Panc1 (cell line): ENCODE measurements around the gene CST6. TPM values are rescaled to one million over a fixed set of nuclear protein-coding genes. Genes with fewer than 3 reads are reported as not detected.
"Not testable (repeated sequence)": the region's sequence is repeated elsewhere in the genome, so short reads cannot be mapped to it uniquely, and the experiment has no call there.

Experiments used
- ATAC-seq: fragments of 200-7000 bp; cut with Tn5 transposase; 2 replicates; pipeline ENCODE4 v1.9.1; 2020; ENCODE audit warnings: mild to moderate bottlenecking, moderate library complexity
- BruUV-seq: library from RNA; stranded (reverse); fragments of 400-500 nt; replicated peaks from 2 replicates; lab custom pipeline; 2021; lab: Mats Ljungman, UMichigan
- CTCF ChIA-PET: fragments of 300-600 bp; sonication (Branson Sonifier 250); formaldehyde crosslinking; loops from one replicate; lab custom pipeline; 2022; ENCODE audit warnings: antibody characterized with exemption; lab: Charles Lee
- POLR2A ChIA-PET: fragments of 300-600 bp; sonication (Branson Sonifier 250); formaldehyde crosslinking; loops from one replicate; lab custom pipeline; 2022; ENCODE audit warnings: antibody characterized with exemption; lab: Charles Lee
- DNase-seq: peaks from one replicate; pipeline ENCODE4 v3.0.0-alpha.2; 2010; ENCODE audit warnings: low read depth, low spot score
- H3K27ac ChIP-seq: 2 replicates; pipeline ENCODE4 v1.5.1; 2011; ENCODE audit warnings: mild to moderate bottlenecking, low read length, inconsistent platforms
- H3K27me3 ChIP-seq: fragments of 200-500 bp; sonication (Bioruptor generic); 2 replicates; pipeline ENCODE4 v1.6.0; 2014; ENCODE audit warnings: low read length, inconsistent platforms; ENCODE audit not compliant: control insufficient read depth, insufficient read depth
- H3K36me3 ChIP-seq: fragments of 200-500 bp; sonication (Bioruptor generic); 2 replicates; pipeline ENCODE4 v1.5.1; 2014; ENCODE audit warnings: inconsistent platforms, mild to moderate bottlenecking, low read length, moderate library complexity; ENCODE audit not compliant: control insufficient read depth, insufficient read depth
- H3K4me1 ChIP-seq: 2 replicates; pipeline ENCODE4 v1.5.1; 2011; ENCODE audit warnings: inconsistent platforms, mild to moderate bottlenecking, low read length, moderate library complexity; ENCODE audit not compliant: control insufficient read depth, insufficient read depth
- H3K4me3 ChIP-seq, 2 experiments: 2 replicates each; pipeline ENCODE4 v1.5.1; 2011 to 2012; ENCODE audit warnings: low read depth in 2 of 2, low read length in 2 of 2, mild to moderate bottlenecking in 2 of 2, inconsistent platforms in 1 of 2, moderate library complexity in 1 of 2
- H3K9me3 ChIP-seq: fragments of 200-500 bp; sonication (Bioruptor generic); 2 replicates; pipeline ENCODE4 v1.5.1; 2014; ENCODE audit warnings: low read depth, mild to moderate bottlenecking, inconsistent platforms, low read length, moderate library complexity; ENCODE audit not compliant: control insufficient read depth, insufficient read depth
- CTCF ChIP-seq: fragments of 450-650 bp; IDR thresholded peaks from 2 replicates; pipeline ENCODE4 v1.5.1; 2017; ENCODE audit warnings: mild to moderate bottlenecking
- POLR2AphosphoS5 ChIP-seq: IDR thresholded peaks from 2 replicates; pipeline ENCODE4 v1.6.1; 2012; ENCODE audit warnings: mild to moderate bottlenecking, low read depth, low read length, moderate library complexity
- REST ChIP-seq, 2 experiments: IDR thresholded peaks; 2 replicates each; pipeline ENCODE4 v1.6.1; 2011 to 2012; ENCODE audit warnings: low read depth in 2 of 2, control low read depth in 1 of 2, low read length in 1 of 2, mild to moderate bottlenecking in 1 of 2, moderate library complexity in 1 of 2; ENCODE audit not compliant: insufficient read depth in 1 of 2
- SIN3A ChIP-seq: IDR thresholded peaks from 2 replicates; pipeline ENCODE4 v1.6.1; 2012; ENCODE audit warnings: low read depth, mild to moderate bottlenecking, low read length, moderate library complexity, borderline replicate concordance; ENCODE audit not compliant: insufficient read depth
- TCF7L2 ChIP-seq: IDR thresholded peaks from 2 replicates; pipeline ENCODE4 v1.6.1; 2011; ENCODE audit warnings: mild to moderate bottlenecking, low read depth, low read length, inconsistent platforms
- in situ Hi-C: cut with HindIII; loops from 2 replicates; pipeline ENCODE4 v1.10.0; 2016; ENCODE audit warnings: low sequenced_read_pairs, low pct_unique_long_range_greater_than_20kb
- intact Hi-C: fragments of 100-400 bp; cut with micrococcal nuclease; formaldehyde crosslinking; loops from one replicate; pipeline ENCODE4 v1.10.0; 2022; ENCODE audit not compliant: unreplicated experiment
- total RNA-seq: library from RNA; stranded (reverse); gene quantifications from one replicate; pipeline ENCODE4 v1.2.1, GENCODE V29; 2021; ENCODE audit not compliant: unreplicated experiment

Gene CST6
- total RNA-seq, 1 experiment from 2014 or later = 0.23 TPM

- DNase-seq (no peak), ATAC-seq (no peak)
- no peaks in the 10 kb centered on the region for H3K9me3 ChIP-seq
- ChIA-PET CTCF (interaction anchor here (0.6 to 1.0 kb wide), 3 partner anchors 14 to 48 kb away, joined by 3 to 5 read pairs (median 4); no protein-coding TSS in a partner anchor), POLR2A (interaction anchor here (0.6 kb wide), 1 partner anchor 124 kb away, joined by 3 read pairs; no protein-coding TSS in a partner anchor)
- no peak overlapping the region for H3K4me3 ChIP-seq
- intact Hi-C loops = no loop called here
- peak overlapping the region; percentile 10 for H3K27ac ChIP-seq
- peaks cover 7% of the 10 kb centered on the region; the same call in 1 of the 2 replicates for H3K36me3 ChIP-seq
- peaks cover 46% of the 10 kb centered on the region for H3K4me1 ChIP-seq
- in situ Hi-C loops = no loop called here
- no TSS peak for BruUV-seq
- H3K27me3 ChIP-seq = no peaks in the 10 kb centered on the region
- TF ChIP-seq TCF7L2 (no peak), CTCF (no peak), REST (IDR thresholded peaks at IDR 0.05; ENCODE audit: insufficient read depth in 1 of 2, low read depth in 2 of 2, low read length in 1 of 2) (no peak), SIN3A (no peak), POLR2AphosphoS5 (no peak)
Observed at GRCh38 chr11:66008468-66009101, 3.2 kb upstream of the CST6 start.

- H3K4me1 ChIP-seq = peaks cover 40% of the 10 kb centered on the region
- H3K27me3 ChIP-seq, in situ Hi-C loops, DNase-seq, BruUV-seq, H3K9me3 ChIP-seq, H3K4me3 ChIP-seq, POLR2A ChIA-PET, H3K36me3 ChIP-seq, ATAC-seq, intact Hi-C loops, H3K27ac ChIP-seq: not testable (repeated sequence)
- CTCF ChIA-PET = interaction anchor here (0.9 kb wide), 1 partner anchor 1279 kb away, joined by 5 read pairs; the partner anchor contains the start of gene ANKRD13D
Observed at GRCh38 chr11:66010036-66010435, 1.8 kb upstream of the CST6 start.

- intact Hi-C loops (no loop called here), in situ Hi-C loops (no loop called here)
- DNase-seq (no peak), ATAC-seq (no peak)
- peaks cover 42% of the 10 kb centered on the region for H3K4me1 ChIP-seq
- TF ChIP-seq SIN3A (no peak), POLR2AphosphoS5 (no peak), TCF7L2 (no peak), REST (IDR thresholded peaks at IDR 0.05; ENCODE audit: insufficient read depth in 1 of 2, low read depth in 2 of 2, low read length in 1 of 2) (no peak), CTCF (no peak)
- ChIA-PET CTCF (interaction anchor here (0.6 kb wide), 1 partner anchor 286 kb away, joined by 7 read pairs; no protein-coding TSS in a partner anchor), POLR2A (no interaction called here)
- no peaks in the 10 kb centered on the region for H3K36me3 ChIP-seq
- H3K4me3 ChIP-seq = no peak overlapping the region
- no peak overlapping the region for H3K27ac ChIP-seq
- H3K9me3 ChIP-seq = no peaks in the 10 kb centered on the region
- no TSS peak for BruUV-seq
- H3K27me3 ChIP-seq = no peaks in the 10 kb centered on the region
Observed at GRCh38 chr11:66011239-66011784, 496 bp upstream of the CST6 start.
